HEK293 (cell line): ENCODE data around the gene EVA1C.

Experiments used
- CTCF ChIA-PET: fragments of 350-600 bp; formaldehyde crosslinking; extraction: SDS; loops from one replicate; lab custom pipeline; 2021; ENCODE audit warnings: antibody characterized with exemption; lab: Yijun Ruan, JAX
- POLR2A ChIA-PET: fragments of 300-600 bp; formaldehyde crosslinking; extraction: SDS; loops from one replicate; lab custom pipeline; 2020; ENCODE audit warnings: antibody characterized with exemption, inconsistent platforms; lab: Yijun Ruan, JAX
- H3K27ac ChIP-seq: fragments of 200-500 bp; sonication (Bioruptor generic); 2 replicates; pipeline ENCODE4 v1.5.1; 2014; ENCODE audit warnings: low read depth, low read length, control low read depth, inconsistent platforms; ENCODE audit errors: extremely low read depth
- H3K36me3 ChIP-seq, 2 experiments: fragments of 200-500 bp in 1 of 2; sonication (Bioruptor generic) in 1 of 2; 1 replicate in 1 of 2; 2 replicates in 1 of 2; pipeline ENCODE4 v1.5.1; 2014 to 2017; ENCODE audit warnings: inconsistent platforms in 2 of 2, low read length in 2 of 2; ENCODE audit not compliant: control insufficient read depth in 2 of 2, insufficient read depth in 1 of 2
- H3K4me1 ChIP-seq: fragments of 200-500 bp; sonication (Bioruptor generic); 2 replicates; pipeline ENCODE4 v1.5.1; 2014; ENCODE audit warnings: mild to moderate bottlenecking, low read length, inconsistent platforms; ENCODE audit not compliant: control insufficient read depth, insufficient read depth
- H3K4me3 ChIP-seq: 2 replicates; pipeline ENCODE4 v1.5.1; 2011; ENCODE audit warnings: low read depth, mild to moderate bottlenecking, control low read depth, low read length, moderate library complexity
- H3K9me3 ChIP-seq: fragments of 200-500 bp; sonication (Bioruptor generic); 2 replicates; pipeline ENCODE4 v1.5.1; 2014; ENCODE audit warnings: low read depth, low read length, inconsistent platforms; ENCODE audit not compliant: control insufficient read depth, insufficient read depth
- BCL11B ChIP-seq: fragments of 450-650 bp; formaldehyde crosslinking; IDR thresholded peaks from 2 replicates; pipeline ENCODE4 v1.5.1; 2016; ENCODE audit warnings: low read depth, missing biosample characterization, missing genetic modification characterization
- EGR2 ChIP-seq: fragments of 450-650 bp; formaldehyde crosslinking; IDR thresholded peaks from 2 replicates; pipeline ENCODE4 v1.5.1; 2016; ENCODE audit warnings: low read depth, missing biosample characterization, missing genetic modification characterization
- GLIS1 ChIP-seq: fragments of 450-650 bp; formaldehyde crosslinking; IDR thresholded peaks from 2 replicates; pipeline ENCODE4 v1.5.1; 2016; ENCODE audit warnings: missing biosample characterization, missing genetic modification characterization
- GLIS2 ChIP-seq: fragments of 450-650 bp; formaldehyde crosslinking; IDR thresholded peaks from 2 replicates; pipeline ENCODE4 v1.5.1; 2016; ENCODE audit warnings: missing biosample characterization, missing genetic modification characterization
- MZF1 ChIP-seq: fragments of 450-650 bp; formaldehyde crosslinking; IDR thresholded peaks from 2 replicates; pipeline ENCODE4 v1.5.1; 2017; ENCODE audit warnings: missing biosample characterization, missing genetic modification characterization, borderline replicate concordance
- OVOL3 ChIP-seq: fragments of 450-650 bp; formaldehyde crosslinking; IDR thresholded peaks from 2 replicates; pipeline ENCODE4 v1.5.1; 2016; ENCODE audit warnings: missing biosample characterization, missing genetic modification characterization
- PRDM2 ChIP-seq: fragments of 450-650 bp; formaldehyde crosslinking; IDR thresholded peaks from 2 replicates; pipeline ENCODE4 v1.5.1; 2016; ENCODE audit warnings: missing biosample characterization, missing genetic modification characterization, borderline replicate concordance
- SETDB1 ChIP-seq: IDR thresholded peaks from one replicate; pipeline ENCODE4 v1.6.1; 2017; ENCODE audit warnings: mild to moderate bottlenecking, low read length, moderate library complexity, mixed read lengths; ENCODE audit not compliant: insufficient read length
- ZBTB21 ChIP-seq: fragments of 450-650 bp; formaldehyde crosslinking; IDR thresholded peaks from 2 replicates; pipeline ENCODE4 v1.5.1; 2017; ENCODE audit warnings: missing biosample characterization, missing genetic modification characterization
- ZBTB44 ChIP-seq: fragments of 450-650 bp; IDR thresholded peaks from 2 replicates; pipeline ENCODE4 v1.5.1; 2018; ENCODE audit warnings: missing biosample characterization, mild to moderate bottlenecking, missing genetic modification characterization
- ZFP37 ChIP-seq: fragments of 450-650 bp; formaldehyde crosslinking; IDR thresholded peaks from 2 replicates; pipeline ENCODE4 v1.5.1; 2016; ENCODE audit warnings: missing biosample characterization, missing genetic modification characterization
- ZNF121 ChIP-seq: fragments of 450-650 bp; formaldehyde crosslinking; IDR thresholded peaks from 2 replicates; pipeline ENCODE4 v1.5.1; 2016; ENCODE audit warnings: missing biosample characterization, missing genetic modification characterization
- ZNF16 ChIP-seq: fragments of 450-650 bp; formaldehyde crosslinking; IDR thresholded peaks from 2 replicates; pipeline ENCODE4 v1.5.1; 2016; ENCODE audit warnings: low read depth, missing biosample characterization, missing genetic modification characterization
- ZNF2 ChIP-seq: fragments of 450-650 bp; formaldehyde crosslinking; IDR thresholded peaks from 2 replicates; pipeline ENCODE4 v1.5.1; 2016; ENCODE audit warnings: missing biosample characterization, missing genetic modification characterization
- ZNF202 ChIP-seq: fragments of 450-650 bp; formaldehyde crosslinking; IDR thresholded peaks from 2 replicates; pipeline ENCODE4 v1.5.1; 2016; ENCODE audit warnings: missing biosample characterization, missing genetic modification characterization, borderline replicate concordance
- ZNF341 ChIP-seq: fragments of 450-650 bp; formaldehyde crosslinking; IDR thresholded peaks from 2 replicates; pipeline ENCODE4; 2016; ENCODE audit warnings: low read depth, missing biosample characterization, missing genetic modification characterization
- ZNF350 ChIP-seq: fragments of 450-650 bp; formaldehyde crosslinking; IDR thresholded peaks from 2 replicates; pipeline ENCODE4 v1.5.0; 2017; ENCODE audit warnings: missing biosample characterization, mild to moderate bottlenecking, missing genetic modification characterization
- ZNF548 ChIP-seq: fragments of 450-650 bp; formaldehyde crosslinking; IDR thresholded peaks from 2 replicates; pipeline ENCODE4 v1.5.1; 2016; ENCODE audit warnings: missing biosample characterization, missing genetic modification characterization
- ZNF558 ChIP-seq: fragments of 450-650 bp; formaldehyde crosslinking; IDR thresholded peaks from 2 replicates; pipeline ENCODE4 v1.5.1; 2016; ENCODE audit warnings: missing biosample characterization, missing genetic modification characterization
- ZNF560 ChIP-seq: fragments of 450-650 bp; formaldehyde crosslinking; IDR thresholded peaks from 2 replicates; pipeline ENCODE4 v1.5.1; 2017; ENCODE audit warnings: missing biosample characterization, missing genetic modification characterization, borderline replicate concordance
- ZNF561 ChIP-seq: fragments of 450-650 bp; IDR thresholded peaks from 2 replicates; pipeline ENCODE4 v1.5.1; 2018; ENCODE audit warnings: missing biosample characterization, missing genetic modification characterization, borderline replicate concordance
- ZNF580 ChIP-seq: fragments of 450-650 bp; formaldehyde crosslinking; IDR thresholded peaks from 2 replicates; pipeline ENCODE4 v1.5.1; 2016; ENCODE audit warnings: missing biosample characterization, missing genetic modification characterization
- ZNF623 ChIP-seq: fragments of 450-650 bp; formaldehyde crosslinking; IDR thresholded peaks from 2 replicates; pipeline ENCODE4 v1.5.1; 2016; ENCODE audit warnings: missing biosample characterization, missing genetic modification characterization
- ZNF624 ChIP-seq: fragments of 450-650 bp; formaldehyde crosslinking; IDR thresholded peaks from 2 replicates; pipeline ENCODE4 v1.5.1; 2017; ENCODE audit warnings: missing biosample characterization, missing genetic modification characterization
- ZNF76 ChIP-seq: fragments of 450-650 bp; formaldehyde crosslinking; IDR thresholded peaks from 2 replicates; pipeline ENCODE4; 2016; ENCODE audit warnings: low read depth, missing biosample characterization, missing genetic modification characterization, borderline replicate concordance
- ZNF785 ChIP-seq: fragments of 450-650 bp; formaldehyde crosslinking; IDR thresholded peaks from 2 replicates; pipeline ENCODE4 v1.5.1; 2016; ENCODE audit warnings: missing biosample characterization, missing genetic modification characterization
- ZNF830 ChIP-seq: fragments of 450-650 bp; IDR thresholded peaks from 2 replicates; pipeline ENCODE4 v1.5.0; 2018; ENCODE audit warnings: missing biosample characterization, missing genetic modification characterization, low read depth, mild to moderate bottlenecking, moderate library complexity

The EVA1C gene

GRCh38 chr21:32412162-32413014 is at the start of gene EVA1C:
TSS of gene EVA1C (plus strand) at chr21:32412706. CDS start at chr21:32412854, 148 bp downstream.
- Histone ChIP-seq H3K9me3 (no peaks in the 10 kb centered on the region), H3K36me3 (no peaks in the 10 kb centered on the region), H3K27ac (peak within 1 kb of the TSS; percentile 67; the same call in 1 of the 2 replicates), H3K4me1 (peaks cover 13% of the 10 kb centered on the region), H3K4me3 (peak within 1 kb of the TSS; percentile 39)
- ChIA-PET POLR2A (interaction anchor here (0.5 kb wide), 1 partner anchor 315 kb away, joined by 3 read pairs; no protein-coding TSS in a partner anchor), CTCF (interaction anchor here (1.4 to 12.7 kb wide), 4 partner anchors 9 to 189 kb away, joined by 4 to 209 read pairs (median 16); no protein-coding TSS in a partner anchor)
- TF ChIP-seq MZF1 (tag by site-specific recombination) (no peak), PRDM2 (no peak), ZNF623 (tag by site-specific recombination) (no peak), ZNF16 (no peak), ZFP37 (no peak), ZNF121 (tag by site-specific recombination) (peak; percentile 68; the same call in 1 of the 2 replicates), ZNF624 (tag by site-specific recombination) (no peak), GLIS2 (peak; percentile 85), ZNF548 (tag by site-specific recombination) (no peak), ZNF830 (no peak), ZNF341 (tag by site-specific recombination) (peak; percentile 84), SETDB1 (no peak), GLIS1 (tag by site-specific recombination) (peak; percentile 88), ZNF202 (no peak), BCL11B (tag by site-specific recombination) (no peak), ZNF580 (tag by site-specific recombination) (no peak), ZBTB21 (tag by site-specific recombination) (no peak), ZBTB44 (peak; percentile 62; the same call in 1 of the 2 replicates), ZNF560 (no peak), ZNF785 (peak; percentile 70; the same call in 1 of the 2 replicates), EGR2 (peak; percentile 25; the same call in 1 of the 2 replicates), ZNF561 (no peak; the same call in 1 of the 2 replicates), ZNF76 (tag by site-specific recombination) (0 out of 2 replicates have a peak, but pooled peaks have one; percentile 37), ZNF350 (tag by site-specific recombination) (no peak; the same call in 1 of the 2 replicates), ZNF2 (tag by site-specific recombination) (no peak), OVOL3 (tag by site-specific recombination) (no peak), ZNF558 (no peak)
